GM12878 (cell line): ENCODE measurements around the gene USE1. TPM values are rescaled to one million over a fixed set of nuclear protein-coding genes. Genes with fewer than 3 reads are reported as not detected.

Experiments
- ATAC-seq: fragments of 200-7000 bp; cut with Tn5 transposase; 3 replicates; pipeline ENCODE4 v1.9.1; 2020; ENCODE audit warnings: mild to moderate bottlenecking, moderate library complexity
- BruUV-seq: library from RNA; stranded (reverse); fragments of 400-500 nt; replicated peaks from 2 replicates; lab custom pipeline; 2021; lab: Mats Ljungman, UMichigan
- CTCF ChIA-PET: fragments of 300-600 bp; sonication (Branson Sonifier 250); formaldehyde crosslinking; extraction: SDS; loops from one replicate; lab custom pipeline; 2021; ENCODE audit warnings: inconsistent platforms; lab: Yijun Ruan, JAX
- POLR2A ChIA-PET: fragments of 350-600 bp; formaldehyde crosslinking; extraction: SDS; loops from one replicate; lab custom pipeline; 2021; ENCODE audit warnings: inconsistent platforms; lab: Charles Lee
- RAD21 ChIA-PET: fragments of 300-600 bp; sonication (Branson Sonifier 250); formaldehyde crosslinking; loops from one replicate; lab custom pipeline; 2023; ENCODE audit warnings: antibody characterized with exemption; ENCODE audit not compliant: unreplicated experiment; lab: Charles Lee
- SMC1A ChIA-PET: fragments of 300-600 bp; sonication (Branson Sonifier 250); formaldehyde crosslinking; loops from one replicate; lab custom pipeline; 2023; ENCODE audit not compliant: unreplicated experiment, uncharacterized antibody; lab: Charles Lee
- DNase-seq: peaks from one replicate; pipeline ENCODE4 v3.0.0-alpha.2; 2011; ENCODE audit warnings: low read depth, low spot score
- FAIRE-seq: peaks from 3 replicates; lab custom pipeline; 2011; peaks lifted over from hg19 to GRCh38; lab: Jason Lieb, UNC
- H2AFZ ChIP-seq: 2 replicates; pipeline ENCODE4 v1.6.0; 2011; ENCODE audit warnings: low read depth, low read length, control low read depth; ENCODE audit not compliant: control insufficient read depth
- H3K27ac ChIP-seq: 2 replicates; pipeline ENCODE4 v1.5.1; 2011; ENCODE audit warnings: control low read depth; ENCODE audit not compliant: control insufficient read depth, insufficient read depth
- H3K27me3 ChIP-seq, 2 experiments: replicated peaks in 1 of 2; 2 replicates each; pipeline versions ENCODE4 v1.6.0 to v1.6.1; 2011; ENCODE audit warnings: low read length in 1 of 2; ENCODE audit not compliant: control insufficient read depth in 2 of 2, insufficient read depth in 2 of 2
- H3K36me3 ChIP-seq, 2 experiments: 2 replicates each; pipeline ENCODE4 v1.5.1; 2011; ENCODE audit warnings: low read length in 1 of 2; ENCODE audit not compliant: control insufficient read depth in 2 of 2, insufficient read depth in 2 of 2
- H3K4me1 ChIP-seq: 2 replicates; pipeline ENCODE4 v1.6.1; 2011; ENCODE audit warnings: mild to moderate bottlenecking, low read length, moderate library complexity, mixed read lengths; ENCODE audit not compliant: control insufficient read depth, insufficient read depth
- H3K4me2 ChIP-seq: 2 replicates; pipeline ENCODE4 v1.6.0; 2011; ENCODE audit warnings: control low read depth; ENCODE audit not compliant: control insufficient read depth, insufficient read depth
- H3K4me3 ChIP-seq: fragments of 200-600 bp; sonication (generic); 2 replicates; pipeline ENCODE4 v1.5.1; 2016
- H3K79me2 ChIP-seq: 2 replicates; pipeline ENCODE4 v1.6.0; 2011; ENCODE audit warnings: low read length; ENCODE audit not compliant: control insufficient read depth, insufficient read depth
- H3K9ac ChIP-seq: 2 replicates; pipeline ENCODE4 v1.8.0; 2011; ENCODE audit warnings: low read length, control low read depth, mixed read lengths; ENCODE audit not compliant: control insufficient read depth, insufficient read depth
- H3K9me3 ChIP-seq: replicated peaks from 3 replicates; pipeline ENCODE4 v1.5.1; 2011; ENCODE audit warnings: mild to moderate bottlenecking, low read length; ENCODE audit not compliant: control insufficient read depth, insufficient read depth
- H4K20me1 ChIP-seq: 2 replicates; pipeline ENCODE4 v1.6.0; 2011; ENCODE audit not compliant: control insufficient read depth, insufficient read depth
- CHD4 ChIP-seq: fragments of 200-600 bp; sonication (generic); IDR thresholded peaks from 2 replicates; pipeline ENCODE4 v1.6.1; 2016; ENCODE audit warnings: mild to moderate bottlenecking
- ESRRA ChIP-seq: IDR thresholded peaks from 2 replicates; pipeline ENCODE4 v1.6.1; 2012; ENCODE audit warnings: mild to moderate bottlenecking, low read length, improper control_type of control experiment
- ETV6 ChIP-seq, 2 experiments: fragments of 450-650 bp in 1 of 2; IDR thresholded peaks in 1 of 2; conservative IDR thresholded peaks in 1 of 2; 2 replicates each; pipeline ENCODE4 v1.6.1; 2014; ENCODE audit warnings: antibody characterized with exemption in 1 of 2, borderline replicate concordance in 1 of 2, low read depth in 1 of 2, mild to moderate bottlenecking in 1 of 2, moderate library complexity in 1 of 2
- JUNB ChIP-seq: IDR thresholded peaks from 2 replicates; pipeline ENCODE4 v1.6.1; 2016; ENCODE audit warnings: antibody characterized with exemption, mild to moderate bottlenecking
- MAX ChIP-seq: IDR thresholded peaks from 2 replicates; pipeline ENCODE4 v1.6.1; 2012; ENCODE audit warnings: low read depth, low read length, improper control_type of control experiment
- MTA2 ChIP-seq: fragments of 450-650 bp; IDR thresholded peaks from 2 replicates; pipeline ENCODE4 v1.6.1; 2016; ENCODE audit warnings: low read depth, mild to moderate bottlenecking, moderate library complexity
- NFYB ChIP-seq: IDR thresholded peaks from 2 replicates; pipeline ENCODE4 v1.6.1; 2011; ENCODE audit warnings: low read depth, mild to moderate bottlenecking, low read length, improper control_type of control experiment, moderate library complexity; ENCODE audit not compliant: insufficient read depth
- POLR2A ChIP-seq: IDR thresholded peaks from 2 replicates; pipeline ENCODE4 v1.6.1; 2011; ENCODE audit warnings: low read depth, mild to moderate bottlenecking, low read length
- RAD21 ChIP-seq: IDR thresholded peaks from 2 replicates; pipeline ENCODE4 v1.6.1; 2011; ENCODE audit warnings: mild to moderate bottlenecking, low read depth, low read length, moderate library complexity; ENCODE audit not compliant: insufficient read depth
- RUNX3 ChIP-seq: IDR thresholded peaks from 2 replicates; pipeline ENCODE4 v1.6.1; 2012; ENCODE audit warnings: low read length, inconsistent platforms
- SIX5 ChIP-seq: IDR thresholded peaks from 2 replicates; pipeline ENCODE4 v1.6.1; 2011; ENCODE audit warnings: mild to moderate bottlenecking, low read depth, low read length, moderate library complexity; ENCODE audit not compliant: severe bottlenecking
- SMARCA5 ChIP-seq: fragments of 450-650 bp; IDR thresholded peaks from 2 replicates; pipeline ENCODE4 v1.6.1; 2017; ENCODE audit warnings: mild to moderate bottlenecking
- TCF12 ChIP-seq: IDR thresholded peaks from 2 replicates; pipeline ENCODE4 v1.6.1; 2011; ENCODE audit warnings: low read depth, mild to moderate bottlenecking, low read length
- TCF3 ChIP-seq: IDR thresholded peaks from 2 replicates; pipeline ENCODE4 v1.6.1; 2012; ENCODE audit warnings: low read depth, mild to moderate bottlenecking, low read length, borderline replicate concordance; ENCODE audit not compliant: insufficient read depth
- WGBS: methylation state at CpG from one replicate; pipeline ENCODE4 v1.1.6; 2016; ENCODE audit warnings: low lambda C conversion rate; ENCODE audit not compliant: insufficient replicate concordance, insufficient coverage; ENCODE audit errors: missing lambda C conversion rate; 5-methylcytosine and 5-hydroxymethylcytosine counted together
- in situ Hi-C: fragments of 300-500 bp; cut with MboI; formaldehyde crosslinking; loops from 9 replicates; pipeline ENCODE4 v1.14.3; 2018; ENCODE audit warnings: mixed read lengths
- intact Hi-C: fragments of 100-400 bp; cut with micrococcal nuclease; formaldehyde crosslinking; loops from one replicate; pipeline ENCODE4 v1.14.2; 2022; ENCODE audit not compliant: unreplicated experiment
- polyA plus RNA-seq, 11 experiments: library from polyadenylated mRNA; depleted of rRNA in 4 of 11; unstranded in 6 of 11; stranded (reverse) in 5 of 11; fragments of >200 nt; fragmentation: Nextera tagmentation in 4 of 11; fragmentation: Illumina TruSeq in 1 of 11; extraction: Ambion mirVana in 4 of 11; extraction: Trizol in 1 of 11; gene quantifications; 1 replicate in 1 of 11; 2 replicates in 10 of 11; pipeline versions ENCODE4 v1.2.1 to v1.2.3, GENCODE V29; 2011 to 2016; ENCODE audit warnings: inconsistent platforms in 2 of 11, missing spikeins in 2 of 11, low read depth in 1 of 11
- total RNA-seq, 4 experiments: library from RNA; depleted of rRNA in 3 of 4; stranded (reverse); fragments of >200 nt in 3 of 4; fragmentation: Illumina TruSeq in 1 of 4; extraction: Trizol in 1 of 4; gene quantifications; 2 replicates each; pipeline versions ENCODE4 v1.2.1 to v1.2.3, GENCODE V29; 2013 to 2021

USE1 gene
- total and polyA plus RNA-seq, 10 of the 15 experiments (the other 5 are each of a cell fraction or from before 2014, with no cell fraction given) = 9.7 to 24.0 (median 16.1) TPM

- ATAC-seq (no peak), DNase-seq (no peak), FAIRE-seq (no peak)
- no peak overlapping the region for H2AFZ ChIP-seq
- ChIA-PET RAD21 (no interaction called here), POLR2A (no interaction called here), SMC1A (no interaction called here), CTCF (no interaction called here)
- TF ChIP-seq POLR2A (peak; percentile 39; the same call in 1 of the 2 replicates), TCF12 (no peak)
- in situ Hi-C loops (no loop called here), intact Hi-C loops (no loop called here)
- no peaks in the 10 kb centered on the region for H4K20me1 ChIP-seq
- no peak overlapping the region for H3K9ac ChIP-seq
- no peaks in the 10 kb centered on the region for H3K27me3 ChIP-seq
- no peak overlapping the region for H3K4me2 ChIP-seq
- no peaks in the 10 kb centered on the region for H3K4me1 ChIP-seq
- 95% methylated on average over 16 of the region's 17 CpGs for WGBS
- no peaks in the 10 kb centered on the region for H3K79me2 ChIP-seq
- no peak overlapping the region for H3K27ac ChIP-seq
- no peak overlapping the region for H3K4me3 ChIP-seq
- peaks cover 20 to 45% of the 10 kb centered on the region in 2 experiments for H3K36me3 ChIP-seq
- BruUV-seq = no TSS peak
- no peaks in the 10 kb centered on the region for H3K9me3 ChIP-seq
Observed at GRCh38 chr19:17202713-17203112, 12.4 kb upstream of the USE1 start.

- ATAC-seq (peak; percentile 77), DNase-seq (no peak), FAIRE-seq (no peak)
- no peak overlapping the region for H3K4me2 ChIP-seq
- H3K79me2 ChIP-seq = no peaks in the 10 kb centered on the region
- H4K20me1 ChIP-seq = no peaks in the 10 kb centered on the region
- intact Hi-C loops (loop anchor here (1.0 kb wide), 2 partner anchors 77 to 138 kb away; no protein-coding TSS in a partner anchor), in situ Hi-C loops (no loop called here)
- no peak overlapping the region for H3K27ac ChIP-seq
- H2AFZ ChIP-seq = no peak overlapping the region
- WGBS = 74% methylated on average over 25 of the region's 27 CpGs
- no peaks in the 10 kb centered on the region for H3K4me1 ChIP-seq
- H3K9ac ChIP-seq = no peak overlapping the region
- no peaks in the 10 kb centered on the region for H3K9me3 ChIP-seq
- no peaks in the 10 kb centered on the region for H3K27me3 ChIP-seq
- RAD21 ChIA-PET = interaction anchor here (1.3 kb wide), 1 partner anchor 55 kb away, joined by 3 read pairs; no protein-coding TSS in a partner anchor
- no TSS peak for BruUV-seq
- POLR2A ChIA-PET = interaction anchor here (0.5 kb wide), 1 partner anchor 538 kb away, joined by 3 read pairs; no protein-coding TSS in a partner anchor
- CTCF ChIA-PET = interaction anchor here (0.6 to 2.4 kb wide), 5 partner anchors 9 to 1997 kb away, joined by 3 to 10 read pairs (median 3); partner anchors contain the start of genes ANKLE1, NR2C2AP and USE1
- H3K4me3 ChIP-seq = no peak overlapping the region
- SMC1A ChIA-PET = no interaction called here
- peaks cover 10 to 50% of the 10 kb centered on the region in 2 experiments; a peak in 3 of 4 replicates for H3K36me3 ChIP-seq
- TF ChIP-seq NFYB (no peak), MAX (no peak), SMARCA5 (no peak), RAD21 (peak; percentile 33), POLR2A (peak; percentile 60), CHD4 (no peak), SIX5 (no peak), ETV6 (conservative IDR thresholded peaks at IDR 0.05 in 1 of 2, IDR thresholded peaks at IDR 0.05 in 1 of 2; ENCODE audit: borderline replicate concordance in 1 of 2, low read depth in 1 of 2) (no peak), TCF3 (no peak), ESRRA (no peak), RUNX3 (no peak; the same call in 1 of the 2 replicates), MTA2 (no peak), JUNB (no peak)
Observed at GRCh38 chr19:17205237-17206140, 9.7 kb upstream of the USE1 start.
